Activated effector memory CD4-positive, alpha-beta T cell treated with anti-CD3 and anti-CD28 coated beads, Interleukin-2, amount 50 U/mL, for 16 hours (primary cell): ENCODE data around the gene GSDMA.

Experiments used
- DNase-seq: peaks from one replicate; pipeline ENCODE4 v3.0.0-alpha.2; 2020

Gene GSDMA

GRCh38 chr17:39962642-39963220 is at the start of gene GSDMA:
Gene GSDMA (plus strand): TSS chr17:39963004. CDS start chr17:39965688, 2,684 bp downstream.
- DNase-seq, result no peak

GRCh38 chr17:39913989-39914388 is 48.8 kb upstream of the GSDMA start:
- no peak for DNase-seq

- no peak for DNase-seq
Observed at GRCh38 chr17:39915559-39915958, 47.2 kb upstream of the GSDMA start.

GRCh38 chr17:39916918-39917317 is 45.9 kb upstream of the GSDMA start:
- DNase-seq, result no peak

- DNase-seq, result no peak
Observed at GRCh38 chr17:39919087-39919683, 43.6 kb upstream of the GSDMA start.

- DNase-seq, result peak; percentile 82
Observed at GRCh38 chr17:39920218-39921210, 42.3 kb upstream of the GSDMA start.

- DNase-seq, result no peak
Observed at GRCh38 chr17:39921323-39921722, 41.5 kb upstream of the GSDMA start.

- no peak for DNase-seq
Observed at GRCh38 chr17:39922006-39922405, 40.8 kb upstream of the GSDMA start.

GRCh38 chr17:39923230-39923629 is 39.6 kb upstream of the GSDMA start:
- DNase-seq, result no peak

GRCh38 chr17:39923836-39924690 is 38.7 kb upstream of the GSDMA start:
- DNase-seq, result no peak

- no peak for DNase-seq
Observed at GRCh38 chr17:39924691-39925055, 38.1 kb upstream of the GSDMA start.

GRCh38 chr17:39925282-39926134 is 37.3 kb upstream of the GSDMA start:
- no peak for DNase-seq

- DNase-seq, result no peak
Observed at GRCh38 chr17:39926135-39926587, 36.6 kb upstream of the GSDMA start.

- peak; percentile 87 for DNase-seq
Observed at GRCh38 chr17:39926588-39927100, 36.2 kb upstream of the GSDMA start.

GRCh38 chr17:39927101-39927928 is 35.5 kb upstream of the GSDMA start, which contains the start of the genes LRRC3C and ORMDL3:
Gene LRRC3C (plus strand): TSS chr17:39927732. CDS start chr17:39941524, 13,792 bp downstream.
Gene ORMDL3 (minus strand): TSS chr17:39927601. CDS start chr17:39924203, 3,398 bp downstream.
- DNase-seq, result peak; percentile 97

- DNase-seq, result no peak
Observed at GRCh38 chr17:39927929-39928857, 34.6 kb upstream of the GSDMA start.

GRCh38 chr17:39928858-39929645 is 33.8 kb upstream of the GSDMA start:
- no peak for DNase-seq
